Spleen (tissue), 7 donors: Measurements from ENCODE around the gene PALLD.

Experiments
- POLR2A ChIP-seq, 3 donors: fragments of 450-650 bp; IDR thresholded peaks; one replicate each; pipeline ENCODE4 v1.5.1; 2017; ENCODE audit warnings: antibody characterized with exemption in 3 of 3, mild to moderate bottlenecking in 1 of 3
- POLR2AphosphoS5 ChIP-seq, 3 donors: sonication (generic); formaldehyde crosslinking; IDR thresholded peaks; one replicate each; pipeline ENCODE4 v1.5.1; 2017; ENCODE audit warnings: antibody characterized with exemption in 3 of 3
- TF ChIP-seq, protein P1 (sequence below), 11 experiments: fragments of 200-600 bp in 7 of 11; fragments of 450-650 bp in 4 of 11; sonication (generic) in 4 of 11; IDR thresholded peaks in 8 of 11; conservative IDR thresholded peaks in 3 of 11; 1 replicate in 7 of 11; 2 replicates in 4 of 11; pipeline versions ENCODE4 v1.4.0 to v1.8.0; 2016 to 2021; ENCODE audit warnings: antibody characterized with exemption in 11 of 11, inconsistent platforms in 4 of 11, mild to moderate bottlenecking in 1 of 11
- donor health status: DM: no; HTN: no; CAD: no; lungs with moderate emphysema.
- donor health status: DM: no; HTN: no; CAD: no.
- donor health status: DM: no; HTN: no; CAD: no.

DNA sequence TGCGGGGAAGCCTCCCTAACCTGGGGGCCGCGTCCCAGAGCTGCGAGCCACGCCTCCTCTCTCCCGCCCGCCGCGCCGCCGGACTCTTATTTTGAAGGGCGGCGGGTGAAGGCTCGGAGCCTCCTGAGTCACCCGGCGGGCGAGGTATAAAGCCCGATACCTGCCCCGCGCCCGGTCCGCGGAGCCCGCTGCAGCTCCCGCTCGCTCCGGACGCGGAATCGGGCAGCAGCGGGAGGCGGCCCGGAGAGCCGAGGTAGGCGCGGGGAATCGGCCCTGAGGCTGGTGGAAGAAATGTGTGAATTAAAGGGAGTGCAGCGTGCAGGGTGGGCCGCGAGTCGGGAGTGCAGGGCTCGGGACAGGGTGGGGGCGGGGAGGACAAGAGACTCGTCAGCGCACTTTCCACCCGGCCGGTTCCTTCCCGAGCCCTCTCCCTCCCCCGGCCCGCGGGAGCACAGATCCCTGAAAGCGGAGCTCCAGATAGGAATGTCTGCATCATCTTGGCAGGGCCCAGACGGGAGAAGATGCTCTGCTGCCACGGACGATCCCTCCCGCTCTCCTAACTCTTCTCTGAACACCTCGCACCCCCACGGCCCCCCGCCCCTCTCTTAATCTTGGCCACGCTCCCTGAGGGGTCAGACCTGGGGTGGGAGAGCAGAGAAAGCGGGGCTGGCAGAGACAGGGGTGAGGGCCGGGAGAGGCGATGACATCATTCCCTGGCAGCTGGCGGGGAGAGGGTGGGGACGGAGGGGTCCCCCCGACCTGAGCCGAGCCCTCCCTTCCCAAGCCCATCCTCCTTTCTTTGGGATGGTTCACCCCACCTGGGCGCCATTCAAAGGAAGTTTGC, 335.3 kb downstream of the PALLD start:
- TF ChIP-seq POLR2AphosphoS5 (IDR thresholded peaks at IDR 0.05) (peak; percentile 88 to 92 (median 90)), POLR2A (IDR thresholded peaks at IDR 0.05) (peak in 1 of 3 donors; percentile 51)
- TF ChIP-seq, protein P1, sequence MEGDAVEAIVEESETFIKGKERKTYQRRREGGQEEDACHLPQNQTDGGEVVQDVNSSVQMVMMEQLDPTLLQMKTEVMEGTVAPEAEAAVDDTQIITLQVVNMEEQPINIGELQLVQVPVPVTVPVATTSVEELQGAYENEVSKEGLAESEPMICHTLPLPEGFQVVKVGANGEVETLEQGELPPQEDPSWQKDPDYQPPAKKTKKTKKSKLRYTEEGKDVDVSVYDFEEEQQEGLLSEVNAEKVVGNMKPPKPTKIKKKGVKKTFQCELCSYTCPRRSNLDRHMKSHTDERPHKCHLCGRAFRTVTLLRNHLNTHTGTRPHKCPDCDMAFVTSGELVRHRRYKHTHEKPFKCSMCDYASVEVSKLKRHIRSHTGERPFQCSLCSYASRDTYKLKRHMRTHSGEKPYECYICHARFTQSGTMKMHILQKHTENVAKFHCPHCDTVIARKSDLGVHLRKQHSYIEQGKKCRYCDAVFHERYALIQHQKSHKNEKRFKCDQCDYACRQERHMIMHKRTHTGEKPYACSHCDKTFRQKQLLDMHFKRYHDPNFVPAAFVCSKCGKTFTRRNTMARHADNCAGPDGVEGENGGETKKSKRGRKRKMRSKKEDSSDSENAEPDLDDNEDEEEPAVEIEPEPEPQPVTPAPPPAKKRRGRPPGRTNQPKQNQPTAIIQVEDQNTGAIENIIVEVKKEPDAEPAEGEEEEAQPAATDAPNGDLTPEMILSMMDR (IDR thresholded peaks at IDR 0.05 in 8 of 11, conservative IDR thresholded peaks at IDR 0.05 in 3 of 11): no peak
